GM18907 (cell line): ENCODE measurements around the gene DHRS2.
"Not testable (repeated sequence)": the region's sequence is repeated elsewhere in the genome, so short reads cannot be mapped to it uniquely, and the experiment has no call there.

ENCODE experiments used
- ATAC-seq: cut with Tn5 transposase; IDR thresholded peaks from one replicate; pipeline ENCODE4 v1.9.1; 2021; ENCODE audit warnings: mild to moderate bottlenecking, moderate library complexity; ENCODE audit not compliant: unreplicated experiment

DHRS2 gene

DNA sequence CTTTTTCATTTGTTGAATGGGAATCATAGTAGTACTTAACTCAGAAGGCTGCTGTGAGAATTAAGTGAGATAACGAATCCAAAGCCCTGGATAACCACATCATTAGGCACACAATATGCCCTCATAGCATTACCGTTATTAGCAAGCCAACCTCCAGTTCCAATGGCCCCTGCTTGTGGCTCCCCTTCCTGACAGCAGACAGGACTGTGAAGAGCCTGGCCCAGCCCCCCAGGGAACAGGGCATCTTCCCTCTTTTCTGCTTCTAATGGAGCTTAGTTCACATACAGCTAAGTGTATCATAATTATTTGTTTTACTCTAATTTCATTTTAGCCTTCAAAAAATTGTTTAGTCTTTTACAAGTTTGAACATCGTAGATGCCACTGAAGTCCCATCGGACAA lies 39.7 kb downstream of the DHRS2 start:
- ATAC-seq: no peak

GRCh38 chr14:23681337-23681736 lies 45.2 kb downstream of the DHRS2 start:
- ATAC-seq: no peak

- not testable (repeated sequence) for ATAC-seq
Observed at GRCh38 chr14:23689709-23690514, 53.7 kb downstream of the DHRS2 start.

- no peak for ATAC-seq
Observed at GRCh38 chr14:23692416-23692815, 56.3 kb downstream of the DHRS2 start.

GRCh38 chr14:23693252-23693775 lies 57.1 kb downstream of the DHRS2 start:
- no peak for ATAC-seq

DNA sequence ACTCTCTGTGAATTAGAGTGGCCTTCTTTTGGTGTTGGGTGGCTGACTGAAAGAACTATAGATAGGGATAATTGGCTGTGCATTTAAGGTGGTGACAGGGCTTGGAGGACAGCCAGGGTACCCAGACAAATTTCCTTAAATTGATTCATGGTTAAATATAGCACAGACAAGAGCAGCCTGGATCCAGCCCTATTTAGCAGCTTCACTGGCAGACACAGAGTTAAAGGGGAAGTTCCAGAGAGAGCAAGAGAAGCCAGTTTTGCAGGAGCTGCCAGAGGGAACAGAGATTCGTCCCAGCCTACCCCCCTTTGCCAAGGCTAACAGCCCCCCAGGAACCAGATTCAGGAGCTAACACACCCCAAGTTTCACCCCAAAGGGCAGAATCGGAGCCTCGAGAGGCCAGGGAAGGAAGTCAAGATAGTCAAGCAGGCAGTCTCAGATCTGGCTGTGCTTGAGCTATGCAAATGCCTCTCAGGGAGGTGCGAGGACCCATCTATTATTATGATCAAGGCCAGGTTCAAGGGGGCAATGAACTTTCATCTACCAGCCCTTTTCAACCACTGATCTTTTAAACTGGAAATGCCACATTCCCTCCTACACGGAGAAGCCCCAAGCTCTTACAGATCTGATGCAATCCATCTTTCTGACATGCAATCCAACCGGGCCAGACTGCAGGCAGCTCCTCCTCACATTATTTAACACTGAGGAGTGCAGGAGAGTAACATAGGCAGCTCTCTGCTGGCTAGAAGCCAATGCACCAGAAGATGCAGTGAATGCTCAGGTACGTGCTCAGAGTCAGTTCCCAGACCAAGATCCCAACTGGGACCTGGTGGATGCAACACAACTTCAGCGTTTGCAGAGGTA lies 58.2 kb downstream of the DHRS2 start:
- no peak for ATAC-seq
